ENCODE results near the gene IQGAP2.

IQGAP2 gene

GRCh38 chr5:76692651-76693050 lies 289.6 kb downstream of the IQGAP2 start:
- DNase-seq, result no peak

- DNase-seq, result no peak
These were observed 290.1 kb downstream of the IQGAP2 start for GRCh38 chr5:76693141-76693540.

GRCh38 chr5:76694317-76694716 lies 291.2 kb downstream of the IQGAP2 start:
- DNase-seq, result no peak

GRCh38 chr5:76695346-76695745 lies 292.3 kb downstream of the IQGAP2 start:
- no peak for DNase-seq

GRCh38 chr5:76696251-76696650 lies 293.2 kb downstream of the IQGAP2 start:
- no peak for DNase-seq

GRCh38 chr5:76697670-76698069 lies 294.6 kb downstream of the IQGAP2 start:
- DNase-seq, result no peak

GRCh38 chr5:76700571-76700970 lies 297.5 kb downstream of the IQGAP2 start:
- DNase-seq, result no peak

GRCh38 chr5:76701298-76701697 lies 298.2 kb downstream of the IQGAP2 start:
- DNase-seq, result no peak

GRCh38 chr5:76703707-76704106 lies 300.6 kb downstream of the IQGAP2 start:
- no peak for DNase-seq

GRCh38 chr5:76704131-76704663 lies 301.1 kb downstream of the IQGAP2 start:
- DNase-seq, result no peak

- DNase-seq, result no peak
These were observed 302.5 kb downstream of the IQGAP2 start for GRCh38 chr5:76705574-76705973.

GRCh38 chr5:76709762-76710161 lies 306.7 kb downstream of the IQGAP2 start:
- no peak for DNase-seq

- no peak for DNase-seq
These were observed 307.9 kb downstream of the IQGAP2 start for GRCh38 chr5:76710991-76711390.

GRCh38 chr5:76714751-76715485 lies 311.8 kb downstream of the IQGAP2 start:
- DNase-seq, result no peak

- DNase-seq, result no peak
These were observed 312.3 kb downstream of the IQGAP2 start for GRCh38 chr5:76715486-76715735.

- peak; percentile 49 for DNase-seq
These were observed 312.8 kb downstream of the IQGAP2 start, which contains the start of gene F2R for GRCh38 chr5:76715736-76716455. Gene F2R (plus strand): TSS chr5:76716126. CDS start chr5:76716308, 182 bp downstream.

GRCh38 chr5:76716456-76717157 lies 313.5 kb downstream of the IQGAP2 start:
- no peak for DNase-seq

- no peak for DNase-seq
These were observed 314.4 kb downstream of the IQGAP2 start for GRCh38 chr5:76717222-76718083.

- no peak for DNase-seq
These were observed 315.3 kb downstream of the IQGAP2 start for GRCh38 chr5:76718381-76718832.

GRCh38 chr5:76718880-76719279 lies 315.8 kb downstream of the IQGAP2 start:
- no peak for DNase-seq

GRCh38 chr5:76720988-76721569 lies 318.0 kb downstream of the IQGAP2 start:
- no peak for DNase-seq

- DNase-seq, result no peak
These were observed 320.2 kb downstream of the IQGAP2 start for GRCh38 chr5:76723266-76723665.

All from CD4-positive, alpha-beta T cell treated with Interleukin-15 for 1 hour (primary cell).